Lung (tissue), 12 donors: ENCODE measurements around the gene PAPPA2. TPM values are rescaled to one million over a fixed set of nuclear protein-coding genes. Genes with fewer than 3 reads are reported as not detected.

Experiments
- ATAC-seq: fragments of 200-7000 bp; cut with Tn5 transposase; one replicate; pipeline ENCODE4 v1.9.1; 2020; ENCODE audit warnings: moderate number of reproducible peaks; ENCODE audit not compliant: insufficient read depth, low FRiP score
- DNase-seq, 3 donors: peaks; one replicate each; pipeline ENCODE4 v3.0.0-alpha.2; 2013 to 2017
- H3K27ac ChIP-seq, 2 donors: one replicate each; pipeline ENCODE4 v1.5.1; 2013; ENCODE audit warnings: mild to moderate bottlenecking in 2 of 2, moderate library complexity in 2 of 2, control low read depth in 1 of 2, inconsistent platforms in 1 of 2, low read depth in 1 of 2, low read length in 1 of 2
- H3K27me3 ChIP-seq, 3 donors: one replicate each; pipeline ENCODE4 v1.5.1; 2013; ENCODE audit warnings: low read length in 2 of 3; ENCODE audit not compliant: control insufficient read depth in 3 of 3, insufficient read depth in 3 of 3
- H3K36me3 ChIP-seq, 4 donors: one replicate each; pipeline ENCODE4 v1.5.1; 2013; ENCODE audit warnings: low read length in 4 of 4, mild to moderate bottlenecking in 1 of 4, moderate library complexity in 1 of 4; ENCODE audit not compliant: control insufficient read depth in 4 of 4, insufficient read depth in 4 of 4
- H3K4me1 ChIP-seq, 5 donors: one replicate each; pipeline ENCODE4 v1.5.1; 2013; ENCODE audit warnings: low read length in 5 of 5, mild to moderate bottlenecking in 2 of 5, moderate library complexity in 1 of 5; ENCODE audit not compliant: control insufficient read depth in 5 of 5, insufficient read depth in 5 of 5
- H3K4me3 ChIP-seq: one replicate; pipeline ENCODE4 v1.5.1; 2013; ENCODE audit warnings: mild to moderate bottlenecking, control low read depth, moderate library complexity
- H3K9ac ChIP-seq, 2 donors: one replicate each; pipeline ENCODE4 v1.5.1; 2013; ENCODE audit warnings: low read length in 2 of 2, control low read depth in 1 of 2; ENCODE audit not compliant: insufficient read depth in 1 of 2
- H3K9me3 ChIP-seq, 4 donors: one replicate each; pipeline ENCODE4 v1.5.1; 2013; ENCODE audit warnings: low read length in 3 of 4, mild to moderate bottlenecking in 1 of 4, moderate library complexity in 1 of 4; ENCODE audit not compliant: control insufficient read depth in 4 of 4, insufficient read depth in 3 of 4
- WGBS, 2 donors: extraction: QIAGEN DNeasy Blood & Tissue Kit; methylation state at CpG; one replicate each; pipeline ENCODE4 v1.1.7; 2013; 5-methylcytosine and 5-hydroxymethylcytosine counted together
- polyA plus RNA-seq, 2 donors: library from polyadenylated mRNA; stranded (reverse); fragments of 200-250 nt; gene quantifications; one replicate each; pipeline ENCODE4 v1.2.1, GENCODE V29; 2013
- total RNA-seq, 2 donors: library from RNA; depleted of rRNA in 1 of 2; stranded (reverse); fragments of >200 nt in 1 of 2; gene quantifications; one replicate each; pipeline ENCODE4 v1.2.1, GENCODE V29; 2014 to 2021
- TF ChIP-seq, protein P1 (sequence below): IDR thresholded peaks from 2 replicates; pipeline ENCODE4 v1.5.1; 2012; ENCODE audit warnings: mild to moderate bottlenecking; ENCODE audit errors: control extremely low read depth, extremely low read depth
- donor health status: control.
- donor health status: control.
- donor health status: Bipolar disorder and iron deficiency.
- donor health status: healthy.
- donor health status: DM: yes; HTN: yes; CAD: no.

PAPPA2 gene
- total and polyA plus RNA-seq, 4 donors, result 0.02 to 0.55 (median 0.32) TPM

GRCh38 chr1:176576670-176577069 lies 113.7 kb downstream of the PAPPA2 start:
- ATAC-seq, result no peak
- H3K9me3 ChIP-seq, result no peaks in the 10 kb centered on the region
- no peaks in the 10 kb centered on the region for H3K4me1 ChIP-seq
- H3K9ac ChIP-seq, result no peak overlapping the region
- TF ChIP-seq, protein P1, sequence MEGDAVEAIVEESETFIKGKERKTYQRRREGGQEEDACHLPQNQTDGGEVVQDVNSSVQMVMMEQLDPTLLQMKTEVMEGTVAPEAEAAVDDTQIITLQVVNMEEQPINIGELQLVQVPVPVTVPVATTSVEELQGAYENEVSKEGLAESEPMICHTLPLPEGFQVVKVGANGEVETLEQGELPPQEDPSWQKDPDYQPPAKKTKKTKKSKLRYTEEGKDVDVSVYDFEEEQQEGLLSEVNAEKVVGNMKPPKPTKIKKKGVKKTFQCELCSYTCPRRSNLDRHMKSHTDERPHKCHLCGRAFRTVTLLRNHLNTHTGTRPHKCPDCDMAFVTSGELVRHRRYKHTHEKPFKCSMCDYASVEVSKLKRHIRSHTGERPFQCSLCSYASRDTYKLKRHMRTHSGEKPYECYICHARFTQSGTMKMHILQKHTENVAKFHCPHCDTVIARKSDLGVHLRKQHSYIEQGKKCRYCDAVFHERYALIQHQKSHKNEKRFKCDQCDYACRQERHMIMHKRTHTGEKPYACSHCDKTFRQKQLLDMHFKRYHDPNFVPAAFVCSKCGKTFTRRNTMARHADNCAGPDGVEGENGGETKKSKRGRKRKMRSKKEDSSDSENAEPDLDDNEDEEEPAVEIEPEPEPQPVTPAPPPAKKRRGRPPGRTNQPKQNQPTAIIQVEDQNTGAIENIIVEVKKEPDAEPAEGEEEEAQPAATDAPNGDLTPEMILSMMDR, result no peak
- H3K27ac ChIP-seq, result no peak overlapping the region
- DNase-seq, result no peak
- H3K4me3 ChIP-seq, result no peak overlapping the region
- H3K27me3 ChIP-seq, result no peaks in the 10 kb centered on the region
- H3K36me3 ChIP-seq, result no peaks in the 10 kb centered on the region
- WGBS, 2 donors, result 83 to 88% methylated on average over 5 of the region's 5 CpGs

DNA sequence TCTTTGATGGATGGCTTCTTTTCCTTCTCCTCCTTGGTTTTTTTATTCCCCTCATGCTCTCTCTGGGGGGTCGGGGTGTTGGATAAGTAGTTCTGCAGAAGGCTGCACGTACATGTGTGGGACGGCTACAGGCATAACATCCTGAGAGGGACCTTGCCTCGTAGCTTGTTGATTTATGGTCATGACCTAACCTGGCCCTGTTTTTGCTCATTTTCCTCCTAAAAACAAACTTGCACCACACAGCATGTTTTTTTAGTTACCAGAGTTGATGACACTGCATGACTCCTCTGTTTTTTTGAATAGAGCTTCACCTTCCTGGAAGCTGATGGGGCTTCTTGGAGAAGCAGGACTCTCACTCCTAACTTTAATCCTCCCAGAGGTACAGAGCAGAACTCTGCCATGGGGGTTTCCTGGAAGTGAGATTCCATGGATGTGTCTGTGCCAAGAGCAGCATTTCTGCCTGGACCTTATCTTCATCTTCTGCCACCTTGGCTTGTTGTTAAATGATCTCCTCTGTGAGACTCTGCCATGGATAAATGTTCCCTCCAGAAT lies 114.7 kb downstream of the PAPPA2 start:
- Histone ChIP-seq H3K4me1 (no peaks in the 10 kb centered on the region), H3K36me3 (no peaks in the 10 kb centered on the region), H3K27ac (no peak overlapping the region), H3K9me3 (no peaks in the 10 kb centered on the region), H3K4me3 (no peak overlapping the region), H3K9ac (no peak overlapping the region), H3K27me3 (no peaks in the 10 kb centered on the region)
- WGBS, 2 donors, result 28 to 34% methylated on average over 4 of the region's 4 CpGs
- DNase-seq (no peak), ATAC-seq (no peak)
- TF ChIP-seq, protein P1, result no peak

DNA sequence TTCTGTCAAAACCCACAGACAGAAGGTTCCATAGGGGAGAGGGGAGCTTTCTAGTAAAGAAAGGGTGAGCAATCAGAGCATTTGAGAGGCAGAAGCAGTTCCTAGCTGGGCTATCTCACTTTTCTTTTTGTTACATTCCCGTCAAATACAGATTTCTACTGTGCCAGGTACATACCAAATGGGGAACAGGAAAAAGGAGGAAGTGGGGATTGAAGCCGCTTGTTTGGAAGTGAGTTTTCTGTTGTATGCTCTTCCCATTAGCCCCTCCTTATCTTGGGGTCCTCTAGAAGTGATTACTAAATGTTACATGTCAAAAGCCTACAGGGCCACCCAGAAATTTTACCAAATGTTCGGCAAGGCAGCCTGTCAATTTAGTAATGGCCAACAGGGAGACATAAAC lies 116.1 kb downstream of the PAPPA2 start:
- H3K27me3 ChIP-seq, result no peaks in the 10 kb centered on the region
- TF ChIP-seq, protein P1, result no peak
- 63 to 74% methylated on average over 3 of the region's 3 CpGs for WGBS, 2 donors
- H3K36me3 ChIP-seq, result no peaks in the 10 kb centered on the region
- H3K27ac ChIP-seq, result no peak overlapping the region
- no peaks in the 10 kb centered on the region for H3K9me3 ChIP-seq
- H3K4me3 ChIP-seq, result no peak overlapping the region
- no peak for ATAC-seq
- DNase-seq, result no peak
- no peaks in the 10 kb centered on the region for H3K4me1 ChIP-seq
- no peak overlapping the region for H3K9ac ChIP-seq

DNA sequence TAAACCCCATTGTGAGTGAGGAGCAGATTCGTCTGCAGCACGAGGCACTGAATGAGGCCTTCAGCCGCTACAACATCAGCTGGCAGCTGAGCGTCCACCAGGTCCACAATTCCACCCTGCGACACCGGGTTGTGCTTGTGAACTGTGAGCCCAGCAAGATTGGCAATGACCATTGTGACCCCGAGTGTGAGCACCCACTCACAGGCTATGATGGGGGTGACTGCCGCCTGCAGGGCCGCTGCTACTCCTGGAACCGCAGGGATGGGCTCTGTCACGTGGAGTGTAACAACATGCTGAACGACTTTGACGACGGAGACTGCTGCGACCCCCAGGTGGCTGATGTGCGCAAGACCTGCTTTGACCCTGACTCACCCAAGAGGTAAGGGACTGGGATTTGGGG lies 132.2 kb downstream of the PAPPA2 start:
- TF ChIP-seq, protein P1, result no peak
- H3K36me3 ChIP-seq, result no peaks in the 10 kb centered on the region
- no peaks in the 10 kb centered on the region for H3K9me3 ChIP-seq
- H3K4me3 ChIP-seq, result no peak overlapping the region
- H3K27me3 ChIP-seq, result no peaks in the 10 kb centered on the region
- DNase-seq (no peak), ATAC-seq (no peak)
- no peaks in the 10 kb centered on the region for H3K4me1 ChIP-seq
- WGBS, 2 donors, result 93 to 94% methylated on average over 16 of the region's 16 CpGs
- H3K27ac ChIP-seq, result no peak overlapping the region
- H3K9ac ChIP-seq, result no peak overlapping the region
